GM10847 (cell line): ENCODE measurements around the gene ATP6V1C2.

Source experiments
- POLR2A ChIP-seq: IDR thresholded peaks from 2 replicates; pipeline ENCODE4 v1.6.1; 2011; ENCODE audit not compliant: insufficient read length; ENCODE audit errors: extremely low read depth

ATP6V1C2 gene, protein sequence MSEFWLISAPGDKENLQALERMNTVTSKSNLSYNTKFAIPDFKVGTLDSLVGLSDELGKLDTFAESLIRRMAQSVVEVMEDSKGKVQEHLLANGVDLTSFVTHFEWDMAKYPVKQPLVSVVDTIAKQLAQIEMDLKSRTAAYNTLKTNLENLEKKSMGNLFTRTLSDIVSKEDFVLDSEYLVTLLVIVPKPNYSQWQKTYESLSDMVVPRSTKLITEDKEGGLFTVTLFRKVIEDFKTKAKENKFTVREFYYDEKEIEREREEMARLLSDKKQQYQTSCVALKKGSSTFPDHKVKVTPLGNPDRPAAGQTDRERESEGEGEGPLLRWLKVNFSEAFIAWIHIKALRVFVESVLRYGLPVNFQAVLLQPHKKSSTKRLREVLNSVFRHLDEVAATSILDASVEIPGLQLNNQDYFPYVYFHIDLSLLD

GRCh38 chr2:10721396-10722251 is at the start of gene ATP6V1C2:
Gene ATP6V1C2 (plus strand): TSS chr2:10721630. CDS start chr2:10722850, 1,220 bp downstream.
- no peak for TF ChIP-seq POLR2A

DNA sequence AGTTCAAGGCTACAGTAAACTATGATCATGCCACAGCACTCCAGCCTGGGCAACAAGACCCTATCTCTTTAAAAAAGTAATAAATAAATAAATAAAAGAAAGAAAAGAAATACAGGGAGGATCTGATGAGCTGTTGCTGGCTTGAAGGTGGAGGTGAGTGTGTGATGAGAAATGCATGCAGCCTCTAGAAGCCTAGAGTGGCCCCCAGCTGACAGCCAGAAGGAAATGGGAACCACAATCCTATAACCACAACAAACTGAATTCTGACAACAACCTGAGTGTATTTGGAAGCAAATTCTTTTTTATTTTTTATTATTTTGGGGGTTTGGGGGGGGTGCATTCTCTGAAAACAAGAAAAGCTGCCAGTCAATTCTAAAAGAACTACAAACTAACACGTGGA is 46.3 kb upstream of the ATP6V1C2 start:
- no peak for TF ChIP-seq POLR2A

DNA sequence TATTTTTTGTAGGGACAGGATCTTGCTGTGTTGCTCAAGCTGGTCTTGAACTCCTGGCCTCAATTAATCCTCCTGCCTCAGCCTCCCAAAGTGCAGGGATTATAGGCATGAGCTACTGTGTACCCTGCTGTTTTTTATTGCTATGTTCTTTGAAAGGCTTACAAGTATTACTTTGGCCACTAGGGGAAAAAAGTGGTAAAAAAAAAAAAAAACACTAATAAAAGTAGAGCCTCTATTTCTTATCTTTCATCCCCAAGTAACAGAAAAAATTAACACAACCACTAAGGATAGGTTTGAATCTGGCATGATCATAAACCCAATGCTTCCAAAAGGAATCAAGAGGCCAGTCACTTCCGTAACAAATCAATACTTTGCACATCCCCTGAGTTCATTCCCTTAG is 43.2 kb upstream of the ATP6V1C2 start:
- no peak for TF ChIP-seq POLR2A

DNA sequence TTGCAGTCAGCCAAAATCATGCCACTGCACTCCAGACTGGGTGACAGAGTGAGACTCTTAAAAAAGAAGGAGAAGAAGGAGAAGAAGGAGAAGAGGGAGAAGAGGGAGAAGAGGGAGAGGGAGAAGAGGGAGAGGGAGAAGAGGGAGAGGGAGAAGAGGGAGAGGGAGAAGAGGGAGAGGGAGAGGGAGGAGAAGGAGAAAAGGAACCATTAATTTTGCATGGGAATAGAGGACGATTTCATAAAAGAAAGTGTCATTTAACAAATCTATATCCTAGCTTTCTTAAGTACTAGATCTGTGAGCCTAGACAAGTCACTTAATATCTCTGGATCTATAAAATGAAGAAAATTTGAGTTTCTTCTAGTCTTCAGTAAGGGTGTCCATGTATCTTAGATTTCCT is 41.2 kb upstream of the ATP6V1C2 start:
- TF ChIP-seq POLR2A = no peak

DNA sequence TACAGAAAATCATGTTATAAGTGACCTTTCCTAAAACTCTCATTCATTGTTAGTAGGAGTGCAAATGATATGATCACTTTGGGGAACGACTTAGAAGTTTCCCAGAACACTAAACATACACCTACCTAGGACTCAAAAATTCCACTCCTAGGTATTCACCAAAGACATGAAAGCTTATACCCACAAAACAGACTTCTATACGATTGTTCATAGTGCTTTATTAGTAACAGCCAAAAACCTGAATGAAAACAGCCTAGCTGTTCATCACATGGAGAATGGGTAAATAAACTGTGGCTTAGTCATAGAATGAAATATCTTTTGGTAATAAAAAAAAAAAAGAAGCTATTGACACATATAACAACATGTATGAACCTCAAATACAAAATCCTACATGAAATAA is 40.5 kb upstream of the ATP6V1C2 start:
- TF ChIP-seq POLR2A = no peak

GRCh38 chr2:10686176-10686730 is 35.2 kb upstream of the ATP6V1C2 start:
- no peak for TF ChIP-seq POLR2A

DNA sequence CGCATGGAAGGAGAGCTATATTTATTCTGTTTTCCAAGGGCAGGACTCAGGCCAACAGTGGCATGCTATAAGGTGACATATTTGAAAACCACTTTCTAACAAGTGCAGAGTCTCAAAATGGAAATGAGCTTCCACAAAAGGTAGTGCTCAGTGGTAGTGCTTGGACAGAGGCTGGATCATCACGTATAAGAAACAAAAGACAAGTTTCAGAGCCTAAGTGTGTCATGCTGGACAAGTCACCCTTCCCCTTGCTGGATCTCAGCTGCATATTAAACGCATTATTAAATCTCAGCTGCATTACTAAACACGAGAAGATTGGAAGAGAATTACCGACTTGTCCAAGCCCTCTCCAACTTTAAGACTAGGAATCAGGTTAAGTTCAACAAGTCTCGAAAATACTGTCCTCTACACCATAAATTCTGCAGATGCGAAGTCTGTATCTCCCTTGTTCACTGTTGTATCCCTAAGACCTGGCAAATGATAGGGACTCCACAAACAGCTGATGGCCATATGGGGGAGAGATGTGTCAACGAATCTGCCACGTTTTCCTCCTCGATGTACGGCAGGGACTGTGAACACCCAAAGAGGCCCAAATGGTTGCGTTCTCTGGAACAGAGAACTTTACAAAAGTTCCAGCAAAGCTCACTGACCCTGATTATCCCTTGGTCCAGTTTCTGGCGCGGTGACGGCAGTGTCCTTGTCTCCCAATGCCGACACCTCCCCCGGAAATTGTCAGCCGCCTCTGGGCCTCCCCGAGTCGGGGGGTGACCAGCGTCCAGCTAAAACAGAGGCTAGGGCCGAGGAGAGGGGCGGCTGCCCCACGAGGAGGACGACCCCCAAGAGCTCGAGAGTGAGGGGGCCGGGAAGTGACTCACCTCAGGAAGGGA is 32.3 kb upstream of the ATP6V1C2 start:
- TF ChIP-seq POLR2A = no peak

GRCh38 chr2:10691521-10691920 is 29.9 kb upstream of the ATP6V1C2 start:
- no peak for TF ChIP-seq POLR2A

GRCh38 chr2:10700078-10700803 is 21.2 kb upstream of the ATP6V1C2 start:
- TF ChIP-seq POLR2A = no peak

DNA sequence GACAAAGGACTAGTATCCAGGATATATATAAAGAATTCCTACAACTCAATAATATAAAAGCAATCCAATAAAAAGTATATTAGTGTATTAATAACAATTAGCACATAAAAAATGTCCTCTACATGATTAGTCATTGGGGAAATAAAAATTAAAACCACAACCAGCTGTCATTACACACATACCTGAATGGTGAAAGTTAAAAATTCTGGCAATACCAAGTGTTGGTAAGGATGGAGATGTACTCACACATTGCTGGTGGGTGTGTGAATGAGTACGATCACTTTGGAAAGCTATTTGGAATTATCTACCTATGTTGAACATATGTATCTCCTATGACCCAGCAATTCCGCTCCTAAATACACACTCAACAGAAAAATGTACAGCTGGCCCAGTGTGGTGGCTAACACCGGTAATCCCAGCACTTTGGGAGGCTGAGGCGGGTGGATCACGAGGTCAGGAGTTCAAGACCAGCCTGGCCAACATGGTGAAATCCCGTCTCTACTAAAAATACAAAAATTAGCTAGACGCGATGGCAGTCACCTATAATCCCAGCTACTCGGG is 17.3 kb upstream of the ATP6V1C2 start:
- no peak for TF ChIP-seq POLR2A

GRCh38 chr2:10706033-10706432 is 15.4 kb upstream of the ATP6V1C2 start:
- no peak for TF ChIP-seq POLR2A

DNA sequence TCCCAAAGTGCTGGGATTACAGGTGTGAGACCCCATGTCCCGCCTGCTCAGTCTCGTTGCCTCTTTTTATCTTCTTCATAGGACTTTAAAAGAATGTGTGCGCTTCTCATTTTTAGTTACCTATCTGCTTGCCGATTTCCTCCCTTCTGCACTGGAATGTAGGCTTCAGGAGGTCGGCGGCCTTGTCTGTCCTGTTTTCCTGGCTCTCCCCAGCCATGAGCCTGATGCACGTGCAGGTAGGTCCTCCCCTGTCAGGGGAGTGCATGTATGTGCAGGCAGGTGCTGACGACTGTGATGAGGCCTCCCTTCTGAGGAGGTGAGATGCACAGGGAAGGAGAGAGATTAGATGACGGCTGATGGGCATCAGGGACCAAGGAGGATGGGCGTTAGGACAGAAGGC is 13.6 kb upstream of the ATP6V1C2 start:
- TF ChIP-seq POLR2A = no peak

DNA sequence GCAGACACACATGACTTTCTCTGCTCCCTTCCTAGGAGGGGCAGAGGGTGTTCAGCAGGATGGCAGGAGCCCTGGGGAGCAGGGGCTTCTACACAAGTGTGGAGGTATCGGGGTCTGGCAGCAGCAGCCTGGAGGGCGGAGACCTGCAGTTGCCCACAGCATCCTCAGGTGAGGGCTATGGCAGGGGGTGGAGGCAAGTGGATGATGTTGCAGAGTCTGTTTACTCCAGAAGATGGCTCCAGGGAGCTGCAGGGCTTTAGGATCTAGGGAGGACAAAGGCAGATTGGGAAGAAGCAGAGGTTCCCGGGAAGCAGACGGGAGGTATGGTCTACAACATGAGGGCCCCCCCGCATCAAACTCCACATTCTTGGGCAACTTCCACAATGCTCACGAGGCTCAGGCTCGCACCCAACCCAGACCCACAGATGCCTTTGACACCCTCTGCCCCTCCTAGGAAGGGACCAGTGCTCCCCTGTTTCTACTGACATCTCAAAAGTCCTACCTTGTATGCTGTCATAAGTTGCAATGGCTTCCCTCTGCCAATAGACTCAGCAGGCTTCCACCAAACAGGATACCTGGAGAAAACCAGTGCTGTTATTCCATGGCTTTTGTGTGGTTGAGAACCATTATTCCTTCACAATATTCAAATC is 12.0 kb upstream of the ATP6V1C2 start:
- TF ChIP-seq POLR2A = no peak
